Stimulated activated CD8-positive, alpha-beta memory T cell treated with anti-CD3 and anti-CD28 coated beads, Interleukin-4, amount 100 ng/mL, for 48 hours (primary cell): ENCODE measurements around the gene CACNB4.

Experiments
- DNase-seq: peaks from one replicate; pipeline ENCODE4 v3.0.0-alpha.2; 2020

The CACNB4 gene

DNA sequence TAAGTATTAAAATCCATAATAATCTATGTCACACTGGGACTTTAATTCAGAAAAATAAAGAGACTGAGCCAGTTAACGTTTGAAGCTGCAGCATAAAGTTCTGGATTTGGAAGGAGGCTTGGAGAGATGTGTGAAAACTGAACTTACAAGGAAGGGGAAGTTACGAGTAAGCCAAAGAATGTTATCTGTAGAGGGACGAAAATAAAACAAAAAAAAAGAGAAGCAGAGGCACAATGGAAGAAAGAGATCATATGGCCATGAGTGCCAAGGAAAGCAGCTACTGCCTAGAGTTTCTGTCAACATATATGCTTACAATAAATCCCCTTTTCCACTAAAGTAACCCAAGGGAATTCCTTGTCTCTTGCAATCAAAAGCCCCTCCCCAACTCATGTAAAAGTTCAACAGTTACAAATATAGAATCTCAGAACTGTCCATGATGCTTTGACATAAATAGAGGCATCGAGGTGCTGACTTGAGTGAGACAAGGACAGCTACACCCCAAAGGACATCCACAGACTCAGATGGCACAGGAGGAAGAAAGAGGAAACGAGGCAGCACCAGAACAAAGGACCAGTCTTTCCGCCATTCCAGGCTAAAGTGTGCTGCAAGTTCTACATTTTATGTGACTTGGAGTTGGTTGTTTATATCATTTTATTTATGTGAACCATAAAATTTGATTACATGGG, 254.5 kb downstream of the CACNB4 start:
- DNase-seq: no peak

DNA sequence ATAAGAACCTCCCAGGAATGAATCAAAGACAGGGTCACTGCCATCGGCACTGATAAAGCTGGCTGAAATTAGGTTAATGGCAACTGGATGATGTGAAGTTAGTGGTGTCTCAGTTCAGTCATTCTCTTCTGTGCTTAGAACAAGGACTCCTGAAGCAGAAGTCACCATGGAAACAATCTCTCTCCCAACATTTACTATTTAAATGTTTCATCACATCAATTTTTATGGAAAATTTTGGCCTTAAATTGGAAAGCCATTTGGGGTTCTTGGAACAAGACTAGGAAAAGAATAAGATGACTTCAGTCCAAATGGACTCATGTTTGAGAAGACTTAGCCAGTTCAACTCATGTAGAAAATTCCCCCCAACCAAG, 255.2 kb downstream of the CACNB4 start:
- no peak for DNase-seq

DNA sequence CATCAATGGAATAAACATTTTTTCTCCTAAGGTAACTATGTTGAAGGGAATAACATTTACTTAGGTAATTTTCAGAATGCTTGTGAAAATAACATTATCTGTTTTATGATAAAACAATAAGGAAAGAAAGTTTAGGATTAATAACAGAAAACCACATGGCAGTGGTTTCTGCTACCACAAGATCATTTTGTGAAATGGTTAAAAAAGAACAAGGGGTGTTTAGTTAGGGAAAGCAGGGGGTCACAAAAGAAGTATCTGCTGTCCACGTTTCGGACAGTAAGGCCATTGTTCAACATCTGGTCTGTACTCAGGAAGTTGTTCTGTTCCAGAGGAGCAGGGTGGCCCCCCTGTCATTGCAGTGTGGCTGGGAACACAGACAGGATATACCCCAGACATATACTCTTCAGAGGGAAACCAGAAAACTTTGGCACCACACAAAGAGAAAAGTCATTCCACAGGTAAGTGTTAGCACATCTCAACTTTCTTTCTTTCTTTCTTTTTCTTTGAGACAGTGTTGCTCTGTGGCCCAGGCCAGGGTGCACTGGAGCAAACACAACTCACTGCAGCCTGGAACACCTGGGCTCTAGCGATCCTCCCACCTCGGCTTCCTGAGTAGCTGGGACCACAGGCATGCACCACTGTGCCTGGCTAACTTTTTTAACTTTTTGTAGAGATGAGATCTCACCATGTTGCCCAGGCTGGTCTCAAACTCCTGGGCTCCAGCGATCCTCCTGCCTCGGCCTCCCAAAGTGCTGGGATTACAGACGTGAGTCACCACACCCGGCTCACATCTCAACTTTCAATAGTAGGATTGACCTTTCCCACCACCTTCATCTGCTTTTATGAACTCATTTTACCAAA, 255.8 kb downstream of the CACNB4 start:
- DNase-seq: no peak

DNA sequence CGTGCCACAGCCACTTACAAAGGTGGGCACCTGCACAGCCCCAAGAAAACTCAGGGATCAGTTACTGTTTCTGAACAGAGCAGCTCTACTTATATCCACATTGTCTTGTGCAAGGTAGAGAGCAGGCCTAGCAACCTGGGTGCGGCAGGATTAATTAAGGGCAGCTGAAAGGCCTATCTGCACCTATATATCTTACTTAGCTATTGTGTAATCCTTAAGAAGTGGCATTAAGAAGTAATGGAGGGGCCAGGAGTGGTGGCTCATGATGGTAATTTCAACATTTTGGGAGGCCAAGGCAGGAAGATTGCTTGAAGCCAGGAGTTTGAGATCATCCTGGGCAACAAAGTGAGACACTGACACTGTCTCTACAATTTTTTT, 257.8 kb downstream of the CACNB4 start:
- no peak for DNase-seq

DNA sequence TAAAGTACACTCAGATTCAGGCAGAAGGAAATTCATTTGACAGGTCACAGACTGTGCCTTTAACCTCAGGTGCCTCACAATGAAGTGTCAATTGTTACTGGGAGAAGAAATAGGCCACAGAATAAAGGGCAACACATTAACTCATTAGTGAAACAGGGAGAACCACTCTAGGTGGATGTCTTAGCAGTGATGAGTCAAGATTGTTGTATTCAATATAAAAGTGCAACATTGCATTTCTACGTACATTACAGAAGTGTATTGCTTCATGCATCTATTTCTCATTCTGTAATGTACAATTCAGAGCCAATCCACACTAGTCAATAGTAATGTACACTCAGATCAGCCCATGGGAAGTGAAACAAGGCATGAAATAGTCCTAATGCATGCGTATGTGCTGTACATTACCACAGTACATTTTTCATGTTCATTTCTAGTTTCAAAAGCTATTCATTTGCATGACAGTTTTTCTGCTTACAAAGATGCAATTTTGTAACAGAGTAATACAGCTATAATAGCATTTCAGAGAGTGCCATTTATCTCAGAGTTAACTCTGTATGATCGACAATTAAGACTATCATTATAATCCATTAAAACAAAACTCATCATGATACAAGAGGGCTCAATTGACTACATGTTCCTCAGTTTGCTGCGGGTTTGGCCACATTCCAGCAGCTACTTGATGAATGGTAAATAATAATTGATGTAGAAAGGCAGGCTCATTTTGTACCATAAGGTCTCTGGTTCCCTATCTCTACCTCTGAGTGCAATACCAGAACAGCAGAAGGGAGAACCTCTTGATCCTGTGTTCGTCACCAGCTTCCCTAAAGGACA, 258.4 kb downstream of the CACNB4 start:
- no peak for DNase-seq

DNA sequence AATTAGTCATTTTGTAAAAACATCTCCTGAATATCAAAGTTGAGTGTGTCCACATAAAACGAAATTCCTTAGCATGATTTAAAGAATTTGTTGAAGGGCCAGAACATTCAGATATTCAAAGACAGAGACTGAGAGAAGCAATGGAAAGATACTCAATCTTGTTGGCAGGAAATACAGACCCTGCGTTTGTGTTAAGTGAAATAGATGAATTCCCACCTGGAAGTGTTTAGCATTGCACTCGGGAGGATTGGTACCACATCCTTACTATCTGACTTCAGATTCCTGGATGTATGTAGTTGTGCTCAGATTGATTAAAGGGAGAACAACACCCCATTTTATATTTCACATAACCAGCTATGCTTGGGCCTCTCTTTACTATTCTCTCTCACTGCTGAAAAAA, 260.9 kb downstream of the CACNB4 start:
- no peak for DNase-seq

DNA sequence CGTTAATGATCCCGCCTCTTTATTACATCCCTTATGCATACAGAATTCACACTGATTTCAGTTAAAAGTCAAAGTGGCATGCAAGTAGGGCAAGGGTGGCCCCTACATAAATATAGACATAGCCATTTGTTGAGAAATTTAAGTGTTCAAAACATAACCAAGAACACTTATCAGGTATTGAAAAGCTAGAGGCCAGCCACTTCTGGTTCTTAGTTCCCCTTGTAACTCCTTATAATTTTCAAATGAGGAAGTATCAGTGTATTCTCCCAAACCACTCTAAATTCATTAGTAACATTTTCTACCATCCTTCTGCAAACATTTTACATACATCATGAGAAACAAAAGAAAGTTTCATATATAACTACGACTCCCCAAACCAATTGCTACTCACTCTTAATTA, 264.9 kb downstream of the CACNB4 start:
- DNase-seq: no peak

DNA sequence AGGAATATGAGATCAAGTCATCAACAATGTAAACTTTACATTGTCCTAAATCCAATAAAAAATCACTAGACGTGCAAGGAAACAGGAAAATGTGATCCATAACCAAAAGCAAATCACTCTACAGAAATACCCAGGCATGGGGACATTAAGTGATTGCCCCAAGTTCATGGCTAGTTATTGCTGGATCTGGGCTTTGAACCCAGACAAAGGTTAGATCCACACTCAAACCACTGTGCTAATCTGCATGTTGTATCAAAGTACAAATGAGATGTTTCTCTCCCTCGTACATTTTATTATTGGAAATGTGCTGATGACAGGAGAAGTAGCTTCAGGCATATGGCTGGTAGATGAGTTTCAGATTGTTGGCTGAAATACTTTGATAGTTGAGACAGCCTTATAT, 267.9 kb downstream of the CACNB4 start:
- no peak for DNase-seq

DNA sequence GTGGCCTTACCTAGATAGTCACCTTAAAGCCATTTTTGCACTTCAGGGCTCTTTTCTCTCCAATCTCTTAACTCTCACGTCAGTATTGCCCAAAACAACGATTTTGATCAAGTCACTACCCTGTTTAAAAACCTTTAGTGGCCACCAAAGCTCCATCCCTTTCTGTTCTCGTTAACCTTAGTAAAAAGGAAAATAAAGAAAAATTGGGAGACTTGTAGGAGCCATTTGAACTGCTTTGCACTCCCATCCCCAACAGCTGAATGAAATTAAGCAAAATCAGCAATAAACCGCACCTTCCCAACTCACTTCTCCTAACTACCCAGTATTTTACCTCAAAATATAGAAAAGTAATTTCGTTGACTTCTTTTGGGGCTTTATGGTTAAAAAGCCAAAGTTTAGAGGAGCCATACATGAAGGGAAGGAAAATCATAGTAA, 269.9 kb downstream of the CACNB4 start:
- no peak for DNase-seq

DNA sequence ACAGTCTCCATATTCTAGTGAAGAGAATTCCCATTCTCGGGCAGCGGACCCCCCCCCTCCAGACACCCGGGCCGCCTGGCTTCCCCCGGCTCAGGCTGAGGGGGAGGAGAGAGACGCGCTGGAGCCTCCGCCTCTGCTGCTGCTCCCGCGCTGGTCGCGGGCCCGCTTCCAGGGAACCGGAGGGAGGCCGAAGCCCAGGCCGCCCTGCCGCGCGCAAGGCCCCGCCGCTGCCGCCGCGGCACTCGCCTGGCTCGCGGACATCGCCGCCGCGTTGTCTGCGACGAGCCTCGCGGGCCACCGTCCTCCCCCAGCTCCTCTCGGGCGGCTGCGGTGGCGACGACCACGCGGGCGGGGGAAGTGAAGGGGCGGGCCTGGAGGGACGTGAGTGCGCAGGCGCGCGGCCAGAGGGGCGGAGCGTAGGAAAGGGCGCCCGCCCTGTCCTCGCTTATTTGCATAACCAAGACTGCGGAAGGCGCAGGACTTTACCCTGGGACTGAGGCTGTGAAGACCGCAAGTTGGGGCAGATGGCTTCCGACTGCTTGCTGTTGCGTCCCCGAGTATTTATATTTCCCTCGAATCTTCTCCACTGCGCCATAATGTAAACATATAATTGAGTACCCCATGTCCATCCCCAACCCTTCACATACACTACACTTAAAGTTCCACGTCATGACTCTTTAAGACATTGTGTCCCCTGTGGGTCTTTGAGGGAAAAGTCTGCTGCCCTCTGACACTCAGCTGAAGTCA, 270.5 kb downstream of the CACNB4 start, which contains the start of gene ARL5A:
Gene ARL5A (minus strand): TSS at position 279 of the 747 bp plus-strand sequence. CDS start 245 bp downstream, at position 34.
- peak; percentile 95 for DNase-seq

DNA sequence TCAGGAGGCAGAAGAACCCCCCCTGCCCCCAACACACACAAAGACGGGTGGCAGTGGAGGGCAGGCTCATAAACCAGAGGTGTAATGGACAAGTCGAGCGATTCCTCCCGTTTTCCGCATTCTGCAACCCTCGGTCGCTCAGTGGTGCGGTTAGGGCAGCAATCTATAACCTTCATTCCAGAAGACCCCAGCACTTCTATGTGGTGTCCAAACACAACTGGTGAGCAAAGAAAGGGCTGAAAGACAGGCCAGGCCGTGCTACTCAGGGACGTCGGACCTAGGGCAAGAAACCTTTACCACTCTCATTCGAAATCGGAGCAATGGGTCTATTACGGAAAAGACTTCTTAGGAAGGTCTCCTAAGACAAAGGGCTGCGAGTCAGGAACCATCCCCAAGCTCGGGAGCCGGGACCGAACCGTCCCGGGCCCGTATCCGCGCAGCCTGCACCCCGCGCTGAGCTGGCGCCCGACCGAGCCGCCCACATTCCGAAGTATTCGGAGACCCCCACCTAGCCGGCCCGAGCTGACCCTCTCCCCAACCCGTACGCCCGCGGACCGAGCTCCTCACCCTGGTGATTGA, 271.2 kb downstream of the CACNB4 start:
- peak; percentile 64 for DNase-seq

DNA sequence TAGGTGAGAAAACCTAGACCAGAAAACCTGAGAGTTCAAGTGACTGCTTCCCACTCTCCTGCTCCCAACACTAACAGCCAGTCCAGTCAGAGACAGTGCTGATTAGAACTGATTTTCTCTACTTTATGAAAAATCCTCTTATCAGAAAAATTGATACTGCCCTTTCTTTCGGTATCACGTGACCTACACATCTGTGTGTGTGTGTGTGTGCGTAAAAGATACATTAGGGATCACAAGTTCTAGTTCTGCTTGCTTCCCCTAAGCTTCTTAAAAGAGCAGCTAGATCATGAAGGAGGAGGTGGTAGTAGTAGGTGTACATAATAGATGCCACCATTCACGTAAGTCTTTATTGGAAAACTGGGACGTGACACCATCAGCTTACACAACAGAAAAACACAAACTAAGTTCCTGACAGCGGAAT, 272.1 kb downstream of the CACNB4 start:
- DNase-seq: no peak

DNA sequence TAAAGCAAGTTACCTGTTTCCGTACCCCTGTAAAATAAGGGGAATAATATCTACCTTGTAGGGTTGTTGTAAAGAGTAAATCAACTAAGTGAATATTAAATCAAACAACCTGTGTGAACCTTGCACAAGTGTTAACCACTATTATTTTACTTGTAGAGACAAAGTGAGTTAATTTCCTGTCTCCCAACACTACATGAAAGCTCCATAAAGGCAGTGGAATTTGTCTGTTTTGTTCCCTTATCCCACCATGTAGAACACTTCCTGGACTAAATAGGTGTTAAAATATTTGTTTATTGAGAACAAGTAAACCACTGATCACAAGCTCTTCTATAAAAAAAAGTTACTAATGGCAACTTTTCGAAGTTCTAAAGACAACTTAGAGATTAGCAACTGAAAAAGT, 274.0 kb downstream of the CACNB4 start:
- no peak for DNase-seq

DNA sequence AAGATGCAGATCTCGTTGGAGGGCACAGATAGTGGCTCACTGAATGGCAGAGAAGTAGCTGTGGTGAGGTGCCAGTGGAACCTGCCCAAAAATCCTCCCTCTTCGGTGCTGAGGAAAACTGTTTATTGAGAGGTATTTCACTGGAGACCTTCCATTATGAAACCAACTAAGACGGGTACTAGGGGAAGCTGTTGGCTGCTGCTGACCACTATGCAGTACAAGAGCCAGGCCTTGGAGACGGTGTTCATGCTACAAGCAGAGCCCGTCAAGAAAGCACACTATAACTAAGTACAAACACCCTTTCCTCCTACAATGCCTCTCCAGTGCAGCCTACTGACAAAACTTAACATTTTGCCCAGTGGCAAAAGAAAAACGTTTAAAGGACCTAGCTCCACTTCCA, 275.2 kb downstream of the CACNB4 start:
- DNase-seq: no peak

DNA sequence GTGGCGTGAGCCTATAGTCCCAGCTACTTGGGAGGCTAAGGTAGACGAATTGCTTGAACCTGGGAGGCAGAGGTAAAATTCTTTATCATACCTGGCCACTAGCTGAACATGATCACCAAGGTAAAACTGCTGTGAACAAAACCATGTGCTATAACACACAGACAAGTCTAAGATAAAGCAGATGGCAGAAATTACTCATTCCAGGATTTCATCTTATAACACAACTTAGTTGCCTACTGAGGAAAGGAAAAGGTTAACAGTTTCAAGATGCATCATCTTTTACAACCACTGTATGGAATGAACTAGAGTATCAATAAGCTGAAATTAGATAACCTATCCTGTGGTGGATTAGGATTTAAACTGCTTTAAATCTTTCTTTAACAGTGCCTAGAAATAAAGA, 278.9 kb downstream of the CACNB4 start:
- DNase-seq: no peak

DNA sequence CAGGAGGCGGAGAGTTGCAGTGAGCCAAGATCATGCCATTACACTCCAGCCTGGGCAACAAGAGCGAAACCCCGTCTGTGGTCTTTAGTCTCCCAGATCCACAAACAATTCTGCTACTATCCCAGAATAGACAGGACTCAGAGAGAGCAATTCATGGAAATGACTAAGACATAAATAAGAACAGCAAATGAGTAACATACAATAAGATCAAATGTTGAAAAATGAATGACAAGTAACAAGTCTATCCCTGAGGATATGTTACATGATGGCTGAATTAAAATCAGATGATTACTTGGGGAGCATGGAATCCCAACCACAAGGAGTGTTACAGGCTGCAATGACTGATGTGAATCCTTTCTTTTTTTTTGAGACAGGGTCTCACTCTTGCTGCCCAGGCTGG, 280.9 kb downstream of the CACNB4 start:
- DNase-seq: no peak

DNA sequence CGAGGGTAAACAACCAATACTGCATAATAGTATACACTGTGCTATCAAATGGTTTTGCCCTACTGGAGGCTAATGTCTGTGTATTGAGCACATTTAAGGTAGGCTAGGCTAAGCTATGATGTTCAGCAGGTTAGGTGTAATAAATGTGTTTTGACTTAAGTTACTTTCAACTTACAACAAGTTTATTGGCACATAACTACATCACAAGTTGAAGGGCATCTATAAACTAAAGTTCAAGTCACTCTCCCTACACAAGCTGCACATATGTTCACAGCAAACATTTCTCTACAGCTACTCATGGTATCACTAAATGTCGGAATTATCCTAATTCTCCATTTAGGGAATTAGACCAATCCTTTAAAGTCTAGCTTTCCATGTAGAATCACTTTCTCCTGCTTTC, 282.0 kb downstream of the CACNB4 start:
- DNase-seq: no peak

DNA sequence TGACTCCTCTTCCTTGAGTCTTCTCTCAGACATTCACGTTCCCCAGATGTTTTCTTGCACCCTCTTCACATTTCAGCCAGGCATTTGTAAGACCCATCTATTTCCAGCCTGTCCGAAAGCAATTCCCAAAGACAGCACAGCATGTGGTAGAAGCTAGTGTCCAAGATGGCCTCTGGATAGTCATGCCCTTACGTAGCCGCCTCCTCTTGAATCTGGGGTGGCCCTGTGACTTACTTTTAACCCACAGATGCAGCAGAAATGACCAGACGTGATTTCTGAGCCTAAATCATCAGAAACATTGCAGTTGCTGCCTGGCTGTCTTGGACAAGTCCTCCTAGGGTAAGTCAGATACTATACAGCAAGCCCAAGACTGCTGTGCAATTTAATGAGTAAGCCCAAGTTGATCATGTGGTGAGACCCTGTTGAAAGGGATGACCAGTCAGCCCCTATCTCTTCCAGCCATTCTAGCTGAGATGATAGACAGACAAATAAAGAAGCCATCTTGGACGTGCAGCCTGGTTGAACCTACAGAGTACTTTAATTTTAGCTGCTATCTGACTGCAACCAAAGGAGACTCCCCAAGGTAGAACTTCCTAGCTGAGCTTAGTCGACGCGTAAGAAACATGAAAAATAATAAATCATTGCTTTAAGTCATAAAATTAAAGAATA, 282.9 kb downstream of the CACNB4 start:
- no peak for DNase-seq

DNA sequence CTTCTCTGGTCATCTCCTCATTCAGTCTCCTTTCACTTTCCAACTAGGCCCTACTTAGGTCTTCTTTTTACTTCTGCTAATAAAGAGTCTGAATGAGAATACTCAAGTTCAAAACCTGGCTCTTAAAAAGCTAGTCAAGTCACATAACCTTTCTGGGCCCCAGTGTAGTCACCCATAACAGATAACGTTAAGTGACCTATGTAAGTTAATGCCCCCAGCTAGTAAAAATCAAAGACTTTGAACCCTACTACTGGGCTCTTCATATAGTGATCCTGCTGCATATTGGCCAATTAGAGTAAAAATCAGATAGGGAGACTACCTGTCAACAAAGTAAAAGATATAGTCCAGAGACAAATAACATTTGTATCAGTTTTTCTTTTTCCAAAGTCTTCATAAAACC, 288.4 kb downstream of the CACNB4 start:
- no peak for DNase-seq

DNA sequence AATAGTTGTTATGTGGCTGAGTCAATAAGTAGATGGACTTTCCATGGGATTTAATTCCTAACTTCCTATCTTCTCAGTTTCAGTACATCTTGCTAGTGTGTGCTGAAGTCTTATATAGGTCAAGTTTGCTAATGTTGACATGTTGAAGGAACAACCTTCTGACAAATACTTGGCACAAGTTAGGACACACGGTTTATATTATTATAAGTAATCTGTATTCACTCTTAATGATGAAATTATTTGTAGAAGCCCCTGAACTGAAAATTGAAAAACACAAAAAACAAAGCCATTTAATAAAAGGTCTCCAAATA, 289.8 kb downstream of the CACNB4 start:
- DNase-seq: no peak

DNA sequence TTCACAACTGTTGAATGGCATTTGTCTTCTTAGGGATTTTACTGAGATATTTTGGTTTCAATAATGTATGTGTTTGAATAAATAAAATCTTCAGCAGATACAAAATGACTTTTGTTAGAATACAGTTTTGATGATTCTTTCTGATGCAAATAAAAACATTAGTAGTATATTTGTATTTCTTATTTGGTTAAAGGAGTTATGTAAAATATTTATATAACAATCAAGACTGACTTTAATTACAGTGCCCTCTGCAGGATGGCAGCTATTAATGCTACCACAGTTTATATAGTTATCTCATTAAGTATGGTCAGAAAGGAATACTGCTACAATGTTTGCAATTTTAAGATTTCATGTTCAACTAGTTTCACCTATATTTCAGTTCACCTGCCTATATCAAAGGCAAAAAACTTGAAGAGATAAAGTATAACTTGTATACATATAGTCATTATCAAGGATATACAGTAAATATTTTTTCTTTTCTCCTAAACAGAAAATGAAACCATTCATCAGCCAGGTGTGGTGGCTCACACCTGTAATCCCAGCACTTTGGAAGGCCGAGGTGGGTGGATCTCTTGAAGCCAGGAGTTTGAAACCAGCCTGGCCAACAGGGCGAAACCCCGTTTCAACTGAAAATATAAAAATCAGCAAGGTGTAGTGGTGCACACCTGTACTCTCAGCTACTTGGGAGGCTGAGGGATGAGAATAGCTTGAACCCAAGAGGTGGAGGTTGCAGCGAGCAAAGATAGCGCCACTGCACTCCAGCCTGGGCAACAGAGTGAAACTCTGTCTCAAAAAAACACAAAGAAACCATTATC, 290.4 kb downstream of the CACNB4 start:
- no peak for DNase-seq
